Stimulated activated CD8-positive, alpha-beta memory T cell treated with anti-CD3 and anti-CD28 coated beads, Interleukin-12 subunit alpha, Interleukin-12 subunit beta, amount 100 ng/mL, for 1 hour (primary cell): Measurements from ENCODE around the gene FGF14.

Experiments
- DNase-seq: peaks from one replicate; pipeline ENCODE4 v3.0.0-alpha.2; 2020; ENCODE audit warnings: low read depth

Gene FGF14

GRCh38 chr13:101783554-101783953 is 618.3 kb downstream of the FGF14 start:
- no peak for DNase-seq

- DNase-seq: no peak
Observed at GRCh38 chr13:101780211-101780610, 621.6 kb downstream of the FGF14 start.

GRCh38 chr13:101779147-101779546 is 622.7 kb downstream of the FGF14 start:
- no peak for DNase-seq

GRCh38 chr13:101775267-101775666 is 626.6 kb downstream of the FGF14 start:
- no peak for DNase-seq

- DNase-seq: no peak
Observed at GRCh38 chr13:101774393-101774792, 627.5 kb downstream of the FGF14 start.

- DNase-seq: no peak
Observed at GRCh38 chr13:101773062-101773461, 628.8 kb downstream of the FGF14 start.

GRCh38 chr13:101767131-101767530 is 634.7 kb downstream of the FGF14 start:
- no peak for DNase-seq

- DNase-seq: no peak
Observed at GRCh38 chr13:101763191-101763590, 638.7 kb downstream of the FGF14 start.

GRCh38 chr13:101757446-101758039 is 644.3 kb downstream of the FGF14 start:
- DNase-seq: no peak

- DNase-seq: no peak
Observed at GRCh38 chr13:101755228-101755887, 646.5 kb downstream of the FGF14 start.

- no peak for DNase-seq
Observed at GRCh38 chr13:101752432-101752831, 649.4 kb downstream of the FGF14 start.

GRCh38 chr13:101751488-101751887 is 650.4 kb downstream of the FGF14 start:
- DNase-seq: no peak

- DNase-seq: no peak
Observed at GRCh38 chr13:101749584-101749983, 652.3 kb downstream of the FGF14 start.

- no peak for DNase-seq
Observed at GRCh38 chr13:101747039-101747438, 654.8 kb downstream of the FGF14 start.

- DNase-seq: no peak
Observed at GRCh38 chr13:101746513-101746912, 655.3 kb downstream of the FGF14 start.

GRCh38 chr13:101739382-101740178 is 662.3 kb downstream of the FGF14 start:
- no peak for DNase-seq

GRCh38 chr13:101738336-101738735 is 663.5 kb downstream of the FGF14 start:
- DNase-seq: no peak

- DNase-seq: no peak
Observed at GRCh38 chr13:101736566-101736965, 665.3 kb downstream of the FGF14 start.

GRCh38 chr13:101730420-101731000 is 671.3 kb downstream of the FGF14 start:
- no peak for DNase-seq

GRCh38 chr13:101728615-101729014 is 673.2 kb downstream of the FGF14 start:
- no peak for DNase-seq

- DNase-seq: no peak
Observed at GRCh38 chr13:101728021-101728420, 673.8 kb downstream of the FGF14 start.

- DNase-seq: no peak
Observed at GRCh38 chr13:101727118-101727517, 674.7 kb downstream of the FGF14 start.

- no peak for DNase-seq
Observed at GRCh38 chr13:101726681-101727080, 675.2 kb downstream of the FGF14 start.
